ENCODE results near the gene HDLBP. TPM values are rescaled to one million over a fixed set of nuclear protein-coding genes. Genes with fewer than 3 reads are reported as not detected.

HDLBP gene
- total RNA-seq, 4 donors from 2014 or later = 383 to 486 (median 444) TPM

DNA sequence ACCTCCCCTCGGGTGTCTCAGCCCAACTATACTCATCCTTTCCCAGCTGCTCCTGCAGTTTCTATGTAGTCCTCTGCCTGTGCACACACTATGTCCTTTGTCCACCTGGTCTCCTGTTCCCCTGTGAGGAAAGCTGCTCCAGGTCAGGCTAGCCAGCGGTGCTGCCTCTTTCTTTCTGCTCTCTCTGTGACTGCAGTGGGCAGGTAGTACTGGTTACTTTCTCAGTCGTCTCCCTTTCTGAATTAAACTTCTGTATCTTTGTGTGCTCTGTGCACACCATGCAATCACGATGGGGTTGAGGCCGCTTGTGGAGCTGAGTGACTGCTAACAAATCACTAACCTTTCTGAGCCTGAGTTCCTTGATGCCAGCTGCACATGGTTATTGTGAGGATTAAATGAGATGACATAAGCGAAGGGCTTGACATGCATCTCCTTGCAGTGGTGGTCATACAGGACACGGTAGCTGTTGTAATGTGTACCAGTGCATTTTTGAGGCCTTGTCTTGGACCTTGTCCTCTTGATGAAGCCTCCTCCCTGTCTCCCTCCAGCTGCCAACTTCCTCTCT lies 44.1 kb upstream of the HDLBP start:
- no peak for TF ChIP-seq POLR2A (IDR thresholded peaks at IDR 0.05)
- TF ChIP-seq CTCF (IDR thresholded peaks at IDR 0.05 in 4 of 5, conservative IDR thresholded peaks at IDR 0.05 in 1 of 5) = no peak
- H3K36me3 ChIP-seq = no peaks in the 10 kb centered on the region
- in situ Hi-C loops (cut with MboI; ENCODE audit: low sequenced_read_pairs in 4 of 4) = no loop called here
- no peak for ATAC-seq
- no peak overlapping the region for H3K27ac ChIP-seq
- peaks cover 40 to 54% of the 10 kb centered on the region in 2 donors for H3K4me1 ChIP-seq
- intact Hi-C loops (cut with DNase I; ENCODE audit: low total_unique reads) = loop anchor here (5.0 to 10.0 kb wide), 4 partner anchors 142 to 1107 kb away; partner anchors contain the start of genes ATG4B and THAP4
- no peaks in the 10 kb centered on the region for H3K27me3 ChIP-seq
- H3K9me3 ChIP-seq = no peaks in the 10 kb centered on the region
- H3K4me3 ChIP-seq = no peak overlapping the region
- no peak for DNase-seq

DNA sequence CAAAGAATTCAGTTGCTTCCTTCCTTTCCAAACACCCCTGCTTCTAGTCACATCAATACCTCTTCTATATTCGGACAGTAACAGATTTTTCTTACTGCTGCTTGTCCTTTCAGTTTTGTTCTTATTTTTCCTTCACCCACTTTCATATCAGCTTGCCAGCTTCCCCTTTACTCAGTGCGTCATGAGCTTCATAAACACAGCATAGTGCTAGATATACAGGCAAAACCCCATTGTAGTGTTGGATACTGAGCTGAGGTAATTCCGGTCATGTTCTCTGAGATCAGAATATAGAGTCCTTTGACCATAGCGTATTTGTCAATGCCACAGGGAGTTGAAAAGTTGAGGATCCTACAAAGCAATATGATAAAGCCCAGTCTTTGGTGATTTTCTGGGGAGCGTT lies 43.0 kb upstream of the HDLBP start:
- Histone ChIP-seq H3K27me3 (no peaks in the 10 kb centered on the region), H3K36me3 (peaks cover 0 to 5% of the 10 kb centered on the region in 2 donors), H3K4me1 (peaks cover 33 to 43% of the 10 kb centered on the region in 2 donors), H3K4me3 (no peak overlapping the region), H3K9me3 (no peaks in the 10 kb centered on the region), H3K27ac (no peak overlapping the region)
- in situ Hi-C loops (cut with MboI; ENCODE audit: low sequenced_read_pairs in 4 of 4) (no loop called here), intact Hi-C loops (cut with DNase I; ENCODE audit: low total_unique reads) (loop anchor here (5.0 to 10.0 kb wide), 4 partner anchors 141 to 1106 kb away; partner anchors contain the start of genes ATG4B and THAP4)
- TF ChIP-seq POLR2A (IDR thresholded peaks at IDR 0.05) = no peak
- no peak for TF ChIP-seq CTCF (IDR thresholded peaks at IDR 0.05 in 4 of 5, conservative IDR thresholded peaks at IDR 0.05 in 1 of 5)
- DNase-seq (no peak), ATAC-seq (no peak)

- H3K36me3 ChIP-seq = peaks cover 0 to 15% of the 10 kb centered on the region in 2 donors
- no peak for DNase-seq
- intact Hi-C loops (cut with DNase I; ENCODE audit: low total_unique reads) = loop anchor here (2.0 to 10.0 kb wide), 7 partner anchors 85 to 1105 kb away; partner anchors contain the start of genes ATG4B and THAP4
- no peak overlapping the region for H3K27ac ChIP-seq
- no peaks in the 10 kb centered on the region for H3K9me3 ChIP-seq
- H3K4me1 ChIP-seq = peaks cover 23 to 34% of the 10 kb centered on the region in 2 donors
- TF ChIP-seq CTCF (IDR thresholded peaks at IDR 0.05 in 4 of 5, conservative IDR thresholded peaks at IDR 0.05 in 1 of 5) (no peak), POLR2A (IDR thresholded peaks at IDR 0.05) (no peak)
- peak overlapping the region in 1 of 4 donors; percentile 70 for H3K4me3 ChIP-seq
- in situ Hi-C loops (cut with MboI; ENCODE audit: low sequenced_read_pairs in 4 of 4) = no loop called here
- no peak for ATAC-seq
- H3K27me3 ChIP-seq = no peaks in the 10 kb centered on the region
Measured at GRCh38 chr2:241357531-241357930, 42.1 kb upstream of the HDLBP start.

DNA sequence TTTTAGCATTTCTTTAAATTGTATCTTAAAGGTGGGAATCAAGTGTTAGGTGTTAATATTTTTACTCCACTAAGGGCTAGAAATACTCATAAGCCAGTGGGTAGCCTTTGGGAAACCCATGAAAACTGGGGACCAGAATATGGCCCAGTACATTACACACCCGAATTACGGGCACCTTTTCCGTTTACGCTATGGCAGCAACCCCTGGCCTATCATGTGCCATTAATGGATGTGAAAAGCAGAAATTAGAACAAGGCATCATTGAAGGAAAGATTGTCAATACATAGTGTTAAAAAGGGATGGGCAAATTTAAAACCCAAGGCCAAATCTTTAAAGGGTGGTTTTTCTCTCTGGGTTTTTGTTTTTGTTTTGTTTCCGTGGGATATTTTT lies 41.4 kb upstream of the HDLBP start:
- Histone ChIP-seq H3K27me3 (no peaks in the 10 kb centered on the region), H3K4me1 (peaks cover 23 to 30% of the 10 kb centered on the region in 2 donors), H3K9me3 (no peaks in the 10 kb centered on the region), H3K27ac (peak overlapping the region; percentile 80 to 95 (median 92)), H3K4me3 (peak overlapping the region; percentile 70 to 85 (median 82)), H3K36me3 (peaks cover 0 to 21% of the 10 kb centered on the region in 2 donors)
- ATAC-seq (no peak), DNase-seq (no peak)
- intact Hi-C loops (cut with DNase I; ENCODE audit: low total_unique reads) = loop anchor here (1.0 to 10.0 kb wide), 8 partner anchors 42 to 1105 kb away; partner anchors contain the start of genes ATG4B, HDLBP, SEPTIN2 and THAP4
- TF ChIP-seq CTCF (IDR thresholded peaks at IDR 0.05 in 4 of 5, conservative IDR thresholded peaks at IDR 0.05 in 1 of 5) (no peak), POLR2A (IDR thresholded peaks at IDR 0.05) (no peak)
- in situ Hi-C loops (cut with MboI; ENCODE audit: low sequenced_read_pairs in 4 of 4) = no loop called here

Data from gastrocnemius medialis (tissue), 4 donors.